Right atrium auricular region (tissue), 2 donors: ENCODE measurements around the gene DNM1. TPM values are rescaled to one million over a fixed set of nuclear protein-coding genes. Genes with fewer than 3 reads are reported as not detected.

Source experiments
- DNase-seq: peaks from one replicate; pipeline ENCODE4 v3.0.0-alpha.2; 2019; ENCODE audit warnings: low spot score
- H3K27ac ChIP-seq, 2 donors: fragments of 200-600 bp; sonication (generic); 1 replicate in 1 of 2; 2 replicates in 1 of 2; pipeline ENCODE4 v1.5.1; 2016 to 2019
- H3K27me3 ChIP-seq, 2 donors: fragments of 200-600 bp; sonication (generic); one replicate each; pipeline versions ENCODE4 v1.5.1 to v1.6.0; 2017 to 2019
- H3K36me3 ChIP-seq: fragments of 200-600 bp; sonication (generic); one replicate; pipeline ENCODE4 v1.5.1; 2016
- H3K4me1 ChIP-seq, 2 donors: fragments of 200-600 bp; sonication (generic); one replicate each; pipeline versions ENCODE4 v1.5.1 to v1.6.0; 2017 to 2019
- H3K4me3 ChIP-seq, 2 donors: fragments of 200-600 bp; sonication (generic); 1 replicate in 1 of 2; 2 replicates in 1 of 2; pipeline ENCODE4 v1.5.1; 2017 to 2019; ENCODE audit warnings: mild to moderate bottlenecking in 1 of 2, moderate library complexity in 1 of 2
- H3K9me3 ChIP-seq, 2 donors: fragments of 200-600 bp; sonication (generic); one replicate each; pipeline ENCODE4 v1.5.1; 2019
- total RNA-seq, 2 donors: library from RNA; depleted of rRNA; stranded (reverse); fragments of >200 nt; gene quantifications; one replicate each; pipeline ENCODE4 v1.1.0, GENCODE V29; 2016
- TF ChIP-seq, protein P1 (sequence below), 2 donors: fragments of 200-600 bp; sonication (generic); IDR thresholded peaks; one replicate each; pipeline ENCODE4 v1.5.1; 2019; ENCODE audit warnings: antibody characterized with exemption in 2 of 2

Gene DNM1
- total RNA-seq, 2 donors from 2014 or later, result 2.5 to 3.9 TPM

- H3K27ac ChIP-seq, result peak overlapping the region; percentile 75 to 80
- DNase-seq, result no peak
Measured at GRCh38 chr9:128244091-128244836, 41.1 kb downstream of the DNM1 start.

DNA sequence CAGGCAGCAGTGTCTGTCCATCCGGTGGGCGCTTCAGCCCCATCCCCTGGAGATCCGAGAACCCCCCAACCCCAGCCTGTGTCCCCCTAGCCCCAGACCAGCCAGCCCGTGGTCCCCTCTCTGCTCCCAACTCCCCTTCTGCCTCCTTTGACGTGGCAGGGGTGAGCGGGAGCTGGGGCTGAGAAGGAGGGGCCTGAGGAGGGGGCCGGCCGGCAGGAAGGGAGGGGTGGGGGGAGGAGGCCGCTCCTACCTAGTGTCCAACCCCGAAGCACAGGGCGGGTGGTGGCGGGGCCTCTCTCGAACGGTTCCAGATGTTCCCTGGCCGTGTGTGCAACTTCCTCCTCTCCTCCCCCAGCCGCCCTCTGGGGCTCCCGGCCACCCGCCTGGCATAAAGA is 41.7 kb downstream of the DNM1 start:
- no peaks in the 10 kb centered on the region for H3K27me3 ChIP-seq
- H3K4me3 ChIP-seq, result peak overlapping the region; percentile 45 to 47
- H3K27ac ChIP-seq, result peak overlapping the region; percentile 75 to 80
- no peaks in the 10 kb centered on the region for H3K9me3 ChIP-seq
- H3K4me1 ChIP-seq, result peaks cover 0 to 33% of the 10 kb centered on the region in 2 donors
- TF ChIP-seq, protein P1, sequence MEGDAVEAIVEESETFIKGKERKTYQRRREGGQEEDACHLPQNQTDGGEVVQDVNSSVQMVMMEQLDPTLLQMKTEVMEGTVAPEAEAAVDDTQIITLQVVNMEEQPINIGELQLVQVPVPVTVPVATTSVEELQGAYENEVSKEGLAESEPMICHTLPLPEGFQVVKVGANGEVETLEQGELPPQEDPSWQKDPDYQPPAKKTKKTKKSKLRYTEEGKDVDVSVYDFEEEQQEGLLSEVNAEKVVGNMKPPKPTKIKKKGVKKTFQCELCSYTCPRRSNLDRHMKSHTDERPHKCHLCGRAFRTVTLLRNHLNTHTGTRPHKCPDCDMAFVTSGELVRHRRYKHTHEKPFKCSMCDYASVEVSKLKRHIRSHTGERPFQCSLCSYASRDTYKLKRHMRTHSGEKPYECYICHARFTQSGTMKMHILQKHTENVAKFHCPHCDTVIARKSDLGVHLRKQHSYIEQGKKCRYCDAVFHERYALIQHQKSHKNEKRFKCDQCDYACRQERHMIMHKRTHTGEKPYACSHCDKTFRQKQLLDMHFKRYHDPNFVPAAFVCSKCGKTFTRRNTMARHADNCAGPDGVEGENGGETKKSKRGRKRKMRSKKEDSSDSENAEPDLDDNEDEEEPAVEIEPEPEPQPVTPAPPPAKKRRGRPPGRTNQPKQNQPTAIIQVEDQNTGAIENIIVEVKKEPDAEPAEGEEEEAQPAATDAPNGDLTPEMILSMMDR (IDR thresholded peaks at IDR 0.05), result no peak
- no peaks in the 10 kb centered on the region for H3K36me3 ChIP-seq
- DNase-seq, result peak; percentile 92

More at GRCh38 chr9:128244091-128244836, 41.1 kb downstream of the DNM1 start:
- TF ChIP-seq, protein P1 (IDR thresholded peaks at IDR 0.05), result no peak
- Histone ChIP-seq H3K27me3 (no peaks in the 10 kb centered on the region), H3K4me3 (peak overlapping the region; percentile 45 to 47), H3K4me1 (peaks cover 0 to 33% of the 10 kb centered on the region in 2 donors), H3K36me3 (no peaks in the 10 kb centered on the region), H3K9me3 (no peaks in the 10 kb centered on the region)

- TF ChIP-seq, protein P1 (IDR thresholded peaks at IDR 0.05), result no peak
- Histone ChIP-seq H3K9me3 (no peaks in the 10 kb centered on the region), H3K27me3 (no peaks in the 10 kb centered on the region), H3K4me3 (peak overlapping the region in 1 of 2 donors; percentile 47), H3K4me1 (peaks cover 0 to 39% of the 10 kb centered on the region in 2 donors), H3K27ac (peak overlapping the region; percentile 53 to 80), H3K36me3 (no peaks in the 10 kb centered on the region)
- no peak for DNase-seq
Measured at GRCh38 chr9:128245421-128246151, 42.4 kb downstream of the DNM1 start.

DNA sequence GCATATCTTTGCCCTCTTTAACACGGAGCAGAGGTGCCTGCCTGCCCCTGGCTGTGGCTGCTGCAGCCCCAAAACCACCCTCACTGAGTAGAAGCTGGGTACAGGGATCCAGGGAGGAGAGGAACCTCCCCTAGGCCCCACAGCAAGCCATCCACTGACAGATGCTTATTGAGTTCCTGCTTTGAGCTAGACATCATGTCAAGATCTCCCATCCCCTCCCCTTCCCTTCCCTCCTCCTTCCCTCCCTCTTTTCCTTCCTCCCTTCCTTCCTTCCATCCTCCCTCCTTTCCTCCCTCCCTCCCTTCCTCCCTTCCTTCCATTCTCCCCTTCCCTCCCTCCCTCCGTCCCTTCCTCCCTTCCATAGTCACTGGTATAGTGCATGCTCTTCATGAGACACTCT is 43.3 kb downstream of the DNM1 start:
- no peaks in the 10 kb centered on the region for H3K36me3 ChIP-seq
- TF ChIP-seq, protein P1 (IDR thresholded peaks at IDR 0.05), result no peak
- H3K4me1 ChIP-seq, result peaks cover 0 to 47% of the 10 kb centered on the region in 2 donors
- no peak for DNase-seq
- peak overlapping the region in 1 of 2 donors; percentile 53 for H3K27ac ChIP-seq
- no peaks in the 10 kb centered on the region for H3K9me3 ChIP-seq
- no peaks in the 10 kb centered on the region for H3K27me3 ChIP-seq
- H3K4me3 ChIP-seq, result no peak overlapping the region

GRCh38 chr9:128247226-128247803 is 44.1 kb downstream of the DNM1 start:
- TF ChIP-seq, protein P1 (IDR thresholded peaks at IDR 0.05), result no peak
- H3K4me1 ChIP-seq, result peaks cover 0 to 47% of the 10 kb centered on the region in 2 donors
- H3K4me3 ChIP-seq, result no peak overlapping the region
- H3K36me3 ChIP-seq, result no peaks in the 10 kb centered on the region
- no peaks in the 10 kb centered on the region for H3K27me3 ChIP-seq
- H3K27ac ChIP-seq, result no peak overlapping the region
- no peaks in the 10 kb centered on the region for H3K9me3 ChIP-seq
- DNase-seq, result no peak
